Mesendoderm (in vitro differentiated cells): ENCODE data around the gene FGF19.

ENCODE experiments used
- DNase-seq: peaks from one replicate; pipeline ENCODE4 v3.0.0; 2013
- H2AK5ac ChIP-seq: 2 replicates; pipeline ENCODE4 v1.6.1; 2013; ENCODE audit warnings: low read length, inconsistent platforms
- H2BK120ac ChIP-seq: 2 replicates; pipeline ENCODE4 v1.6.1; 2013; ENCODE audit warnings: low read depth, mild to moderate bottlenecking, low read length, moderate library complexity, mixed read lengths
- H2BK15ac ChIP-seq: replicated peaks from 2 replicates; pipeline ENCODE4 v1.6.1; 2013; ENCODE audit warnings: low read depth, mild to moderate bottlenecking, moderate library complexity
- H2BK5ac ChIP-seq: 2 replicates; pipeline ENCODE4 v1.6.1; 2013; ENCODE audit warnings: low read length, inconsistent platforms
- H3K18ac ChIP-seq: 2 replicates; pipeline ENCODE4 v1.6.1; 2013; ENCODE audit warnings: mild to moderate bottlenecking, low read length, mixed read lengths
- H3K23ac ChIP-seq: one replicate; pipeline ENCODE4 v1.6.1; 2013; ENCODE audit warnings: low read length
- H3K27ac ChIP-seq: 2 replicates; pipeline ENCODE4 v1.5.1; 2013; ENCODE audit warnings: low read depth, mild to moderate bottlenecking, inconsistent platforms, low read length, moderate library complexity
- H3K27me3 ChIP-seq: 2 replicates; pipeline ENCODE4 v1.6.1; 2013; ENCODE audit warnings: low read length, control low read depth, mild to moderate bottlenecking, inconsistent platforms; ENCODE audit not compliant: insufficient read depth, poor library complexity
- H3K36me3 ChIP-seq: 2 replicates; pipeline ENCODE4 v1.6.1; 2013; ENCODE audit warnings: low read length, inconsistent platforms; ENCODE audit not compliant: control insufficient read depth, insufficient read depth
- H3K4ac ChIP-seq: one replicate; pipeline ENCODE4 v1.6.1; 2013; ENCODE audit warnings: low read depth, mild to moderate bottlenecking, low read length, moderate library complexity
- H3K4me1 ChIP-seq: 2 replicates; pipeline ENCODE4 v1.6.1; 2013; ENCODE audit warnings: low read depth, low read length, inconsistent platforms; ENCODE audit not compliant: control insufficient read depth
- H3K4me2 ChIP-seq: 2 replicates; pipeline ENCODE4 v1.6.1; 2013; ENCODE audit warnings: low read length
- H3K4me3 ChIP-seq: 2 replicates; pipeline ENCODE4 v1.5.1; 2013; ENCODE audit warnings: mild to moderate bottlenecking, low read length
- H3K56ac ChIP-seq: one replicate; pipeline ENCODE4 v1.6.1; 2013; ENCODE audit warnings: low read length
- H3K79me1 ChIP-seq: 2 replicates; pipeline ENCODE4 v1.6.1; 2013; ENCODE audit warnings: low read length, inconsistent platforms
- H3K79me2 ChIP-seq: 2 replicates; pipeline ENCODE4 v1.6.1; 2013; ENCODE audit warnings: mild to moderate bottlenecking, low read length; ENCODE audit not compliant: control insufficient read depth, insufficient read depth
- H3K9ac ChIP-seq: 2 replicates; pipeline ENCODE4 v1.6.1; 2013; ENCODE audit warnings: low read length, inconsistent platforms
- H4K5ac ChIP-seq: one replicate; pipeline ENCODE4 v1.6.1; 2013; ENCODE audit warnings: low read length
- H4K8ac ChIP-seq: one replicate; pipeline ENCODE4 v1.6.1; 2013; ENCODE audit warnings: low read depth, mild to moderate bottlenecking, control low read depth, low read length, moderate library complexity
- WGBS: extraction: QIAGEN DNeasy Blood & Tissue Kit; methylation state at CpG from one replicate; pipeline ENCODE4 v1.1.7; 2013; ENCODE audit warnings: low lambda C conversion rate, missing lambda C conversion rate; ENCODE audit not compliant: insufficient coverage; ENCODE audit errors: extremely low coverage; 5-methylcytosine and 5-hydroxymethylcytosine counted together

The FGF19 gene

GRCh38 chr11:69726481-69726880 lies 22.7 kb upstream of the FGF19 start:
- no peak overlapping the region for H3K4me3 ChIP-seq
- H3K9ac ChIP-seq, result no peak overlapping the region
- no peak overlapping the region for H3K4me2 ChIP-seq

GRCh38 chr11:69726019-69726418 lies 22.2 kb upstream of the FGF19 start:
- DNase-seq, result peak; percentile 67
- no peak overlapping the region for H3K56ac ChIP-seq
- WGBS, result no CpG with 5 or more reads among the region's 9 CpGs
- H2AK5ac ChIP-seq, result no peak overlapping the region
- H4K8ac ChIP-seq, result no peak overlapping the region
- H3K79me2 ChIP-seq, result no peaks in the 10 kb centered on the region
- H3K18ac ChIP-seq, result no peak overlapping the region
- no peak overlapping the region for H3K9ac ChIP-seq
- no peak overlapping the region for H2BK120ac ChIP-seq
- H3K4me2 ChIP-seq, result no peak overlapping the region
- H2BK5ac ChIP-seq, result no peak overlapping the region
- H4K5ac ChIP-seq, result no peak overlapping the region
- no peaks in the 10 kb centered on the region for H3K27me3 ChIP-seq
- no peaks in the 10 kb centered on the region for H3K36me3 ChIP-seq
- no peak overlapping the region for H3K23ac ChIP-seq
- no peak overlapping the region for H2BK15ac ChIP-seq
- no peak overlapping the region for H3K4ac ChIP-seq
- H3K4me3 ChIP-seq, result no peak overlapping the region
- H3K4me1 ChIP-seq, result no peaks in the 10 kb centered on the region
- H3K27ac ChIP-seq, result no peak overlapping the region
- H3K79me1 ChIP-seq, result no peaks in the 10 kb centered on the region

More at GRCh38 chr11:69726481-69726880, 22.7 kb upstream of the FGF19 start:
- Histone ChIP-seq H2BK15ac (no peak overlapping the region), H3K79me1 (no peaks in the 10 kb centered on the region), H3K23ac (no peak overlapping the region), H3K4me1 (no peaks in the 10 kb centered on the region), H3K18ac (no peak overlapping the region), H3K36me3 (no peaks in the 10 kb centered on the region), H2BK120ac (no peak overlapping the region), H2BK5ac (no peak overlapping the region), H3K4ac (no peak overlapping the region), H3K79me2 (no peaks in the 10 kb centered on the region), H3K27me3 (no peaks in the 10 kb centered on the region), H4K8ac (no peak overlapping the region), H2AK5ac (no peak overlapping the region), H3K27ac (no peak overlapping the region), H4K5ac (no peak overlapping the region), H3K56ac (no peak overlapping the region)
- DNase-seq, result no peak
- WGBS, result no CpG with 5 or more reads among the region's 18 CpGs

GRCh38 chr11:69721745-69722144 lies 17.9 kb upstream of the FGF19 start:
- Histone ChIP-seq H3K18ac (no peak overlapping the region), H3K23ac (no peak overlapping the region), H3K27me3 (no peaks in the 10 kb centered on the region), H2BK5ac (no peak overlapping the region), H3K56ac (peak overlapping the region; percentile 5), H3K79me1 (no peaks in the 10 kb centered on the region), H3K4ac (no peak overlapping the region), H2BK15ac (no peak overlapping the region), H4K5ac (no peak overlapping the region), H3K27ac (no peak overlapping the region), H4K8ac (no peak overlapping the region), H3K4me2 (no peak overlapping the region), H3K4me1 (no peaks in the 10 kb centered on the region), H3K4me3 (no peak overlapping the region), H3K36me3 (no peaks in the 10 kb centered on the region), H3K79me2 (no peaks in the 10 kb centered on the region), H2AK5ac (no peak overlapping the region), H3K9ac (no peak overlapping the region), H2BK120ac (no peak overlapping the region)
- no CpG with 5 or more reads among the region's 9 CpGs for WGBS
- no peak for DNase-seq

- Histone ChIP-seq H3K18ac (no peak overlapping the region), H2AK5ac (no peak overlapping the region), H3K56ac (no peak overlapping the region), H2BK15ac (no peak overlapping the region), H2BK5ac (no peak overlapping the region), H3K27ac (no peak overlapping the region), H3K4me1 (no peaks in the 10 kb centered on the region), H3K9ac (no peak overlapping the region), H3K79me1 (no peaks in the 10 kb centered on the region), H4K5ac (no peak overlapping the region), H3K36me3 (no peaks in the 10 kb centered on the region), H3K79me2 (no peaks in the 10 kb centered on the region), H3K4ac (no peak overlapping the region), H3K23ac (no peak overlapping the region), H2BK120ac (no peak overlapping the region), H3K27me3 (no peaks in the 10 kb centered on the region), H4K8ac (no peak overlapping the region), H3K4me3 (no peak overlapping the region), H3K4me2 (no peak overlapping the region)
- WGBS, result no CpG with 5 or more reads among the region's 14 CpGs
- no peak for DNase-seq
These were observed 17.3 kb upstream of the FGF19 start for GRCh38 chr11:69721106-69721505.

- no peaks in the 10 kb centered on the region for H3K27me3 ChIP-seq
These were observed 15.1 kb upstream of the FGF19 start for GRCh38 chr11:69718912-69719311.

GRCh38 chr11:69718147-69718546 lies 14.3 kb upstream of the FGF19 start:
- H3K79me1 ChIP-seq, result no peaks in the 10 kb centered on the region

More at GRCh38 chr11:69718912-69719311, 15.1 kb upstream of the FGF19 start:
- H3K27ac ChIP-seq, result no peak overlapping the region
- H3K4me1 ChIP-seq, result no peaks in the 10 kb centered on the region
- no peak overlapping the region for H2BK15ac ChIP-seq
- no CpG with 5 or more reads among the region's 8 CpGs for WGBS
- no peaks in the 10 kb centered on the region for H3K79me2 ChIP-seq
- H2BK5ac ChIP-seq, result no peak overlapping the region
- no peak overlapping the region for H3K4me3 ChIP-seq
- no peak overlapping the region for H3K9ac ChIP-seq
- H2AK5ac ChIP-seq, result no peak overlapping the region
- no peak overlapping the region for H3K18ac ChIP-seq
- H4K8ac ChIP-seq, result no peak overlapping the region
- no peak overlapping the region for H3K23ac ChIP-seq
- no peak overlapping the region for H3K4ac ChIP-seq
- no peak for DNase-seq
- no peak overlapping the region for H3K4me2 ChIP-seq
- no peak overlapping the region for H4K5ac ChIP-seq
- no peak overlapping the region for H3K56ac ChIP-seq
- no peaks in the 10 kb centered on the region for H3K36me3 ChIP-seq
- no peak overlapping the region for H2BK120ac ChIP-seq
- H3K79me1 ChIP-seq, result no peaks in the 10 kb centered on the region

More at GRCh38 chr11:69718147-69718546, 14.3 kb upstream of the FGF19 start:
- H3K27me3 ChIP-seq, result no peaks in the 10 kb centered on the region
- H3K4me3 ChIP-seq, result no peak overlapping the region
- no peak overlapping the region for H3K18ac ChIP-seq
- DNase-seq, result peak; percentile 91
- H3K9ac ChIP-seq, result no peak overlapping the region
- no peak overlapping the region for H3K4ac ChIP-seq
- no peak overlapping the region for H4K5ac ChIP-seq
- H3K27ac ChIP-seq, result no peak overlapping the region
- H2BK15ac ChIP-seq, result no peak overlapping the region
- H3K4me2 ChIP-seq, result no peak overlapping the region
- H3K79me2 ChIP-seq, result no peaks in the 10 kb centered on the region
- no peak overlapping the region for H2AK5ac ChIP-seq
- no peaks in the 10 kb centered on the region for H3K36me3 ChIP-seq
- H4K8ac ChIP-seq, result no peak overlapping the region
- H3K23ac ChIP-seq, result no peak overlapping the region
- no peak overlapping the region for H3K56ac ChIP-seq
- H2BK120ac ChIP-seq, result no peak overlapping the region
- no CpG with 5 or more reads among the region's 13 CpGs for WGBS
- no peaks in the 10 kb centered on the region for H3K4me1 ChIP-seq
- H2BK5ac ChIP-seq, result no peak overlapping the region
